Measurements from ENCODE around the gene DVL2. TPM values are rescaled to one million over a fixed set of nuclear protein-coding genes. Genes with fewer than 3 reads are reported as not detected.
A peak's percentile ranks its signal among the peaks of the same experiment; 100 is the strongest.

DVL2 gene
- total RNA-seq, 4 donors from 2014 or later: 35.9 to 182 (median 69.2) TPM

DNA sequence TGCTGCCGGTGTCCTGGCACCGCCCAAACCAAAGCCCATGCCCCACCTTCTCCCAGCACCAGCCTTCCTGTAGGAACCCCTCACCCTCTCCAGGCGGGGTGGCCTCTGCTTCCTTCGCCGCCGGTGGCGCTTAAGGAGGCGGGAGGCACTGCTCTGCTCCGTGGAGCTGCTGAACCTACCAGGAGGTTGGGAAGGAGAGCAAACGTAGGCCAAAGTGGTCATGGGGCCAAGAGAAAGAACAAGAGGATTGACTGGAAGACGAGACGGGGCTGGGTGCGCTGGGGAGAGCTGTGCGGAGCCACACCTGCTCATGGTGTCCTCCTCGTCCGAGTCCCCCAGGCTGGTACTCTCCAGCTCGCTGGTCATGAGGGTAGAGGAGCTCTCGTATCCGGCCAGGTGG lies 4.8 kb downstream of the DVL2 start:
- Histone ChIP-seq H3K9me3 (no peaks in the 10 kb centered on the region), H3K36me3 (peaks cover 0 to 27% (median 10%) of the 10 kb centered on the region in 4 donors), H3K27ac (no peak overlapping the region), H3K4me1 (peaks cover 15 to 22% (median 17%) of the 10 kb centered on the region in 4 donors), H3K27me3 (no peaks in the 10 kb centered on the region), H3K4me3 (no peak overlapping the region)
- intact Hi-C loops (cut with DNase I; ENCODE audit: low total_unique reads) (no loop called here), in situ Hi-C loops (cut with MboI; ENCODE audit: low pct_ligation_motif_present in 1 of 4, low pct_unique_long_range_greater_than_20kb in 1 of 4, low sequenced_read_pairs in 3 of 4) (loop anchor here in 1 of 4 donors (25.0 kb wide), 1 partner anchor 908 kb away; no protein-coding TSS in a partner anchor)
- DNase-seq: no peak
- WGBS, 2 donors (ENCODE audit: low coverage in 1 of 2): 96% methylated on average over 5 to 19 of the region's 19 CpGs
- no peak for TF ChIP-seq POLR2A (IDR thresholded peaks at IDR 0.05)
- no peak for TF ChIP-seq POLR2AphosphoS5 (IDR thresholded peaks at IDR 0.05)
- TF ChIP-seq EP300 (IDR thresholded peaks at IDR 0.05; ENCODE audit: low read depth): no peak
- TF ChIP-seq, protein P1, sequence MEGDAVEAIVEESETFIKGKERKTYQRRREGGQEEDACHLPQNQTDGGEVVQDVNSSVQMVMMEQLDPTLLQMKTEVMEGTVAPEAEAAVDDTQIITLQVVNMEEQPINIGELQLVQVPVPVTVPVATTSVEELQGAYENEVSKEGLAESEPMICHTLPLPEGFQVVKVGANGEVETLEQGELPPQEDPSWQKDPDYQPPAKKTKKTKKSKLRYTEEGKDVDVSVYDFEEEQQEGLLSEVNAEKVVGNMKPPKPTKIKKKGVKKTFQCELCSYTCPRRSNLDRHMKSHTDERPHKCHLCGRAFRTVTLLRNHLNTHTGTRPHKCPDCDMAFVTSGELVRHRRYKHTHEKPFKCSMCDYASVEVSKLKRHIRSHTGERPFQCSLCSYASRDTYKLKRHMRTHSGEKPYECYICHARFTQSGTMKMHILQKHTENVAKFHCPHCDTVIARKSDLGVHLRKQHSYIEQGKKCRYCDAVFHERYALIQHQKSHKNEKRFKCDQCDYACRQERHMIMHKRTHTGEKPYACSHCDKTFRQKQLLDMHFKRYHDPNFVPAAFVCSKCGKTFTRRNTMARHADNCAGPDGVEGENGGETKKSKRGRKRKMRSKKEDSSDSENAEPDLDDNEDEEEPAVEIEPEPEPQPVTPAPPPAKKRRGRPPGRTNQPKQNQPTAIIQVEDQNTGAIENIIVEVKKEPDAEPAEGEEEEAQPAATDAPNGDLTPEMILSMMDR (IDR thresholded peaks at IDR 0.05): no peak

DNA sequence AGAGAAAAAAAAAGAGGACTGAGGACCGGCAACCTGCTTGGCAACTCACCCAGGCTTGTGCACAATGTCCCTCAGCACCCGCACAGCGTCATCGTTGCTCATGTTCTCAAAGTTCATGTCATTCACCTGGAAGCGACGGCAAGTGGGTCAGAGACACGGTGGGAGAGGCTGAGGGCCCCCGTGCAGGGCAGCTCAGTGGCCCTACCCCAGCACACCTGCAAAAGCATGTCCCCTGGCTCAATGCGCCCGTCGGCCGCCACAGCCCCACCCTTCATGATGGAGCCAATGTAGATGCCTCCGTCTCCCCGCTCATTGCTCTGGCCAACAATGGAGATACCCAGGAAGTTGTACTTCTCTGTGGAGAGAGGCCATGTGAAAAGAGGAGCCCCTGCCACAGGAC lies 5.4 kb downstream of the DVL2 start:
- intact Hi-C loops (cut with DNase I; ENCODE audit: low total_unique reads) (no loop called here), in situ Hi-C loops (cut with MboI; ENCODE audit: low pct_ligation_motif_present in 1 of 4, low pct_unique_long_range_greater_than_20kb in 1 of 4, low sequenced_read_pairs in 3 of 4) (loop anchor here in 1 of 4 donors (25.0 kb wide), 1 partner anchor 908 kb away; no protein-coding TSS in a partner anchor)
- 50 to 92% methylated on average over 1 to 14 of the region's 14 CpGs for WGBS, 2 donors (ENCODE audit: low coverage in 1 of 2)
- Histone ChIP-seq H3K36me3 (peaks cover 0 to 30% (median 12%) of the 10 kb centered on the region in 4 donors), H3K9me3 (no peaks in the 10 kb centered on the region), H3K27ac (no peak overlapping the region), H3K4me1 (peaks cover 15 to 22% (median 17%) of the 10 kb centered on the region in 4 donors), H3K4me3 (no peak overlapping the region), H3K27me3 (no peaks in the 10 kb centered on the region)
- TF ChIP-seq, protein P1 (IDR thresholded peaks at IDR 0.05): no peak
- TF ChIP-seq POLR2AphosphoS5 (IDR thresholded peaks at IDR 0.05): no peak
- TF ChIP-seq EP300 (IDR thresholded peaks at IDR 0.05; ENCODE audit: low read depth): no peak
- TF ChIP-seq POLR2A (IDR thresholded peaks at IDR 0.05): no peak
- DNase-seq: no peak

GRCh38 chr17:7226721-7227710 lies 7.3 kb downstream of the DVL2 start:
- WGBS, 2 donors (ENCODE audit: low coverage in 1 of 2): 61 to 92% methylated on average over 2 to 30 of the region's 31 CpGs
- intact Hi-C loops (cut with DNase I; ENCODE audit: low total_unique reads) (no loop called here), in situ Hi-C loops (cut with MboI; ENCODE audit: low pct_ligation_motif_present in 1 of 4, low pct_unique_long_range_greater_than_20kb in 1 of 4, low sequenced_read_pairs in 3 of 4) (loop anchor here in 1 of 4 donors (25.0 kb wide), 1 partner anchor 910 kb away; no protein-coding TSS in a partner anchor)
- Histone ChIP-seq H3K36me3 (peaks cover 0 to 38% (median 13%) of the 10 kb centered on the region in 4 donors), H3K4me1 (peaks cover 0 to 7% (median 3%) of the 10 kb centered on the region in 4 donors), H3K4me3 (no peak overlapping the region), H3K9me3 (no peaks in the 10 kb centered on the region), H3K27ac (no peak overlapping the region), H3K27me3 (no peaks in the 10 kb centered on the region)
- no peak for DNase-seq
- TF ChIP-seq POLR2AphosphoS5 (IDR thresholded peaks at IDR 0.05) (no peak), EP300 (IDR thresholded peaks at IDR 0.05; ENCODE audit: low read depth) (no peak)

GRCh38 chr17:7225711-7226331 lies 8.5 kb downstream of the DVL2 start:
- Histone ChIP-seq H3K36me3 (peaks cover 0 to 38% (median 13%) of the 10 kb centered on the region in 4 donors), H3K4me1 (peaks cover 7 to 10% (median 8%) of the 10 kb centered on the region in 4 donors), H3K27ac (peak overlapping the region in 1 of 4 donors; percentile 11), H3K4me3 (no peak overlapping the region), H3K27me3 (no peaks in the 10 kb centered on the region), H3K9me3 (no peaks in the 10 kb centered on the region)
- TF ChIP-seq, protein P1 (IDR thresholded peaks at IDR 0.05): no peak
- TF ChIP-seq POLR2AphosphoS5 (IDR thresholded peaks at IDR 0.05) (no peak), POLR2A (IDR thresholded peaks at IDR 0.05) (no peak), EP300 (IDR thresholded peaks at IDR 0.05; ENCODE audit: low read depth) (no peak)
- in situ Hi-C loops (cut with MboI; ENCODE audit: low pct_ligation_motif_present in 1 of 4, low pct_unique_long_range_greater_than_20kb in 1 of 4, low sequenced_read_pairs in 3 of 4) (loop anchor here in 1 of 4 donors (25.0 kb wide), 1 partner anchor 911 kb away; no protein-coding TSS in a partner anchor), intact Hi-C loops (cut with DNase I; ENCODE audit: low total_unique reads) (no loop called here)
- WGBS, 2 donors (ENCODE audit: low coverage in 1 of 2): 73 to 83% methylated on average over 3 to 18 of the region's 21 CpGs
- DNase-seq: no peak
